Neuronal stem cell (in vitro differentiated cells): ENCODE data around the gene ARFGEF2.

Source experiments
- DNase-seq: peaks from one replicate; pipeline ENCODE4 v3.0.0-alpha.2; 2013; ENCODE audit warnings: low spot score
- H2AFZ ChIP-seq: one replicate; pipeline ENCODE4 v1.6.1; 2013; ENCODE audit warnings: mild to moderate bottlenecking, low read length, inconsistent platforms
- H2AK5ac ChIP-seq: 2 replicates; pipeline ENCODE4 v1.6.1; 2013; ENCODE audit warnings: low read depth, mild to moderate bottlenecking, inconsistent platforms, low read length, moderate library complexity, mixed read lengths
- H2BK120ac ChIP-seq: 2 replicates; pipeline ENCODE4 v1.6.1; 2013; ENCODE audit warnings: low read depth, mild to moderate bottlenecking, inconsistent platforms, low read length, moderate library complexity, mixed read lengths
- H2BK12ac ChIP-seq: one replicate; pipeline ENCODE4 v1.6.1; 2013; ENCODE audit warnings: low read length, inconsistent platforms
- H2BK15ac ChIP-seq: 2 replicates; pipeline ENCODE4 v1.6.1; 2013; ENCODE audit warnings: mild to moderate bottlenecking, low read length, inconsistent platforms, mixed read lengths
- H2BK5ac ChIP-seq: one replicate; pipeline ENCODE4 v1.6.1; 2013; ENCODE audit warnings: inconsistent platforms, mild to moderate bottlenecking, low read length, moderate library complexity
- H3K14ac ChIP-seq: one replicate; pipeline ENCODE4 v1.6.1; 2013; ENCODE audit warnings: low read length, inconsistent platforms
- H3K18ac ChIP-seq: 2 replicates; pipeline ENCODE4 v1.6.1; 2013; ENCODE audit warnings: low read length, inconsistent platforms
- H3K23ac ChIP-seq: 2 replicates; pipeline ENCODE4 v1.6.1; 2013; ENCODE audit warnings: low read depth, mild to moderate bottlenecking, mixed read lengths, low read length, inconsistent platforms; ENCODE audit not compliant: poor library complexity
- H3K27ac ChIP-seq: replicated peaks from 3 replicates; pipeline ENCODE4 v1.5.1; 2013; ENCODE audit warnings: low read length, inconsistent platforms
- H3K27me3 ChIP-seq, 3 experiments: 2 replicates each; pipeline ENCODE4 v1.6.1; 2013; ENCODE audit warnings: low read length in 3 of 3, mild to moderate bottlenecking in 2 of 3, inconsistent platforms in 1 of 3, low read depth in 1 of 3, mixed read lengths in 1 of 3, moderate library complexity in 1 of 3; ENCODE audit not compliant: control insufficient read depth in 3 of 3, insufficient read depth in 3 of 3
- H3K36me3 ChIP-seq, 2 donors: replicated peaks in 1 of 2; 2 replicates each; pipeline ENCODE4 v1.6.1; 2013; ENCODE audit warnings: low read length in 2 of 2; ENCODE audit not compliant: control insufficient read depth in 2 of 2, insufficient read depth in 2 of 2
- H3K4ac ChIP-seq: 2 replicates; pipeline ENCODE4 v1.6.1; 2013; ENCODE audit warnings: inconsistent platforms, mild to moderate bottlenecking, low read length, moderate library complexity
- H3K4me1 ChIP-seq, 2 donors: 1 replicate in 1 of 2; 2 replicates in 1 of 2; pipeline ENCODE4 v1.6.1; 2013; ENCODE audit warnings: low read length in 2 of 2, low read depth in 1 of 2; ENCODE audit not compliant: control insufficient read depth in 2 of 2, insufficient read depth in 1 of 2
- H3K4me2 ChIP-seq: one replicate; pipeline ENCODE4 v1.6.1; 2013; ENCODE audit warnings: mild to moderate bottlenecking, low read length, inconsistent platforms; ENCODE audit not compliant: insufficient read depth, poor library complexity, severe bottlenecking
- H3K4me3 ChIP-seq, 2 donors: 2 replicates each; pipeline ENCODE4 v1.5.1; 2013; ENCODE audit warnings: low read length in 2 of 2, mild to moderate bottlenecking in 2 of 2, inconsistent platforms in 1 of 2, moderate library complexity in 1 of 2
- H3K79me1 ChIP-seq: one replicate; pipeline ENCODE4 v1.6.1; 2013; ENCODE audit warnings: low read depth, mild to moderate bottlenecking, inconsistent platforms, low read length, moderate library complexity
- H3K9ac ChIP-seq: one replicate; pipeline ENCODE4 v1.6.1; 2013; ENCODE audit warnings: mild to moderate bottlenecking, low read depth, low read length, inconsistent platforms; ENCODE audit not compliant: poor library complexity
- H3K9me3 ChIP-seq, 2 donors: replicated peaks in 1 of 2; 2 replicates each; pipeline versions ENCODE3 to v1.6.1; 2013; ENCODE audit warnings: low read length in 2 of 2, mild to moderate bottlenecking in 2 of 2, inconsistent platforms in 1 of 2, low read depth in 1 of 2, mixed read lengths in 1 of 2, moderate library complexity in 1 of 2; ENCODE audit not compliant: control insufficient read depth in 2 of 2, insufficient read depth in 1 of 2
- H4K8ac ChIP-seq: one replicate; pipeline ENCODE4 v1.6.1; 2013; ENCODE audit warnings: low read depth, mild to moderate bottlenecking, inconsistent platforms, low read length, moderate library complexity
- H4K91ac ChIP-seq: one replicate; pipeline ENCODE4 v1.6.1; 2013; ENCODE audit warnings: low read length, low read depth, mild to moderate bottlenecking, inconsistent platforms; ENCODE audit not compliant: poor library complexity
- WGBS, 2 donors: extraction: QIAGEN DNeasy Blood & Tissue Kit; methylation state at CpG; one replicate each; pipeline ENCODE4 v1.1.7; 2013; ENCODE audit warnings: missing lambda C conversion rate in 2 of 2, mixed read lengths in 1 of 2; ENCODE audit not compliant: insufficient read length in 2 of 2, insufficient replicate concordance in 1 of 2; ENCODE audit errors: extremely low coverage in 2 of 2; 5-methylcytosine and 5-hydroxymethylcytosine counted together

Gene ARFGEF2

GRCh38 chr20:48905297-48905647 is 16.2 kb upstream of the ARFGEF2 start:
- H3K4ac ChIP-seq = no peak overlapping the region
- H3K4me3 ChIP-seq = no peak overlapping the region
- peaks cover 5 to 9% of the 10 kb centered on the region in 2 donors for H3K4me1 ChIP-seq
- H2AK5ac ChIP-seq = no peak overlapping the region
- no peaks in the 10 kb centered on the region for H3K79me1 ChIP-seq
- H2BK15ac ChIP-seq = no peak overlapping the region
- H3K18ac ChIP-seq = no peak overlapping the region
- H3K14ac ChIP-seq = no peak overlapping the region
- H3K23ac ChIP-seq = no peak overlapping the region
- H3K9ac ChIP-seq = no peak overlapping the region
- H3K27ac ChIP-seq = no peak overlapping the region
- no peaks in the 10 kb centered on the region for H3K27me3 ChIP-seq
- no peak overlapping the region for H2BK120ac ChIP-seq
- H3K4me2 ChIP-seq = no peak overlapping the region
- H2BK12ac ChIP-seq = no peak overlapping the region
- peaks cover 9 to 16% of the 10 kb centered on the region in 2 donors for H3K9me3 ChIP-seq
- H3K36me3 ChIP-seq = no peaks in the 10 kb centered on the region
- no peak overlapping the region for H4K8ac ChIP-seq
- DNase-seq = no peak
- WGBS, 2 donors = no CpG with 5 or more reads among the region's 5 CpGs
- H4K91ac ChIP-seq = no peak overlapping the region
- no peak overlapping the region for H2BK5ac ChIP-seq
- no peak overlapping the region for H2AFZ ChIP-seq

- no peak overlapping the region for H3K18ac ChIP-seq
- no peak overlapping the region for H3K4ac ChIP-seq
- no peak overlapping the region for H2BK120ac ChIP-seq
- peaks cover 5 to 9% of the 10 kb centered on the region in 2 donors for H3K4me1 ChIP-seq
- no peak overlapping the region for H2BK5ac ChIP-seq
- no peak overlapping the region for H3K23ac ChIP-seq
- peaks cover 12 to 20% of the 10 kb centered on the region in 2 donors for H3K9me3 ChIP-seq
- no peak overlapping the region for H3K4me2 ChIP-seq
- H3K4me3 ChIP-seq = no peak overlapping the region
- H2AK5ac ChIP-seq = no peak overlapping the region
- H4K91ac ChIP-seq = no peak overlapping the region
- H3K36me3 ChIP-seq = no peaks in the 10 kb centered on the region
- H2BK12ac ChIP-seq = no peak overlapping the region
- no peak overlapping the region for H2AFZ ChIP-seq
- no peak for DNase-seq
- no CpG with 5 or more reads among the region's 7 CpGs for WGBS, 2 donors
- no peak overlapping the region for H3K9ac ChIP-seq
- H2BK15ac ChIP-seq = no peak overlapping the region
- H3K14ac ChIP-seq = no peak overlapping the region
- H3K79me1 ChIP-seq = no peaks in the 10 kb centered on the region
- no peaks in the 10 kb centered on the region for H3K27me3 ChIP-seq
- no peak overlapping the region for H4K8ac ChIP-seq
- no peak overlapping the region for H3K27ac ChIP-seq
Observed at GRCh38 chr20:48906221-48906877, 15.2 kb upstream of the ARFGEF2 start.

- Histone ChIP-seq H3K23ac (no peak overlapping the region), H2AK5ac (no peak overlapping the region), H2BK12ac (no peak overlapping the region), H3K27ac (no peak overlapping the region), H2BK15ac (no peak overlapping the region), H3K14ac (no peak overlapping the region), H3K4me3 (no peak overlapping the region), H2BK120ac (no peak overlapping the region), H3K9ac (no peak overlapping the region), H2BK5ac (no peak overlapping the region), H2AFZ (no peak overlapping the region), H3K4ac (no peak overlapping the region), H3K79me1 (no peaks in the 10 kb centered on the region), H3K27me3 (no peaks in the 10 kb centered on the region), H3K36me3 (no peaks in the 10 kb centered on the region), H3K4me1 (peaks cover 5 to 9% of the 10 kb centered on the region in 2 donors), H4K8ac (no peak overlapping the region), H4K91ac (no peak overlapping the region), H3K18ac (no peak overlapping the region), H3K4me2 (no peak overlapping the region), H3K9me3 (peaks cover 12 to 20% of the 10 kb centered on the region in 2 donors)
- DNase-seq = no peak
- WGBS, 2 donors = no CpG with 5 or more reads among the region's 2 CpGs
Observed at GRCh38 chr20:48908656-48909319, 12.7 kb upstream of the ARFGEF2 start.

GRCh38 chr20:48909910-48910309 is 11.6 kb upstream of the ARFGEF2 start:
- Histone ChIP-seq H3K4me2 (no peak overlapping the region), H3K9me3 (peaks cover 12 to 20% of the 10 kb centered on the region in 2 donors), H3K27ac (no peak overlapping the region), H3K23ac (no peak overlapping the region), H2AK5ac (no peak overlapping the region), H2AFZ (no peak overlapping the region), H3K14ac (no peak overlapping the region), H3K4me1 (peaks cover 0 to 2% of the 10 kb centered on the region in 2 donors), H3K18ac (no peak overlapping the region), H3K9ac (no peak overlapping the region), H2BK120ac (no peak overlapping the region), H4K8ac (no peak overlapping the region), H3K4me3 (no peak overlapping the region), H2BK15ac (no peak overlapping the region), H2BK5ac (no peak overlapping the region), H3K36me3 (no peaks in the 10 kb centered on the region), H3K27me3 (no peaks in the 10 kb centered on the region), H3K79me1 (no peaks in the 10 kb centered on the region), H3K4ac (no peak overlapping the region), H2BK12ac (no peak overlapping the region), H4K91ac (no peak overlapping the region)
- no CpG with 5 or more reads among the region's 2 CpGs for WGBS, 2 donors
- no peak for DNase-seq
